Panc1 (cell line): ENCODE measurements around the gene RMND5A.

Source experiments
- POLR2AphosphoS5 ChIP-seq: IDR thresholded peaks from 2 replicates; pipeline ENCODE4 v1.6.1; 2012; ENCODE audit warnings: mild to moderate bottlenecking, low read depth, low read length, moderate library complexity
- REST ChIP-seq, 2 experiments: IDR thresholded peaks; 2 replicates each; pipeline ENCODE4 v1.6.1; 2011 to 2012; ENCODE audit warnings: low read depth in 2 of 2, control low read depth in 1 of 2, low read length in 1 of 2, mild to moderate bottlenecking in 1 of 2, moderate library complexity in 1 of 2; ENCODE audit not compliant: insufficient read depth in 1 of 2
- SIN3A ChIP-seq: IDR thresholded peaks from 2 replicates; pipeline ENCODE4 v1.6.1; 2012; ENCODE audit warnings: low read depth, mild to moderate bottlenecking, low read length, moderate library complexity, borderline replicate concordance; ENCODE audit not compliant: insufficient read depth
- TF ChIP-seq, protein P1 (sequence below): fragments of 450-650 bp; IDR thresholded peaks from 2 replicates; pipeline ENCODE4 v1.5.1; 2017; ENCODE audit warnings: mild to moderate bottlenecking

- TF ChIP-seq, protein P1, sequence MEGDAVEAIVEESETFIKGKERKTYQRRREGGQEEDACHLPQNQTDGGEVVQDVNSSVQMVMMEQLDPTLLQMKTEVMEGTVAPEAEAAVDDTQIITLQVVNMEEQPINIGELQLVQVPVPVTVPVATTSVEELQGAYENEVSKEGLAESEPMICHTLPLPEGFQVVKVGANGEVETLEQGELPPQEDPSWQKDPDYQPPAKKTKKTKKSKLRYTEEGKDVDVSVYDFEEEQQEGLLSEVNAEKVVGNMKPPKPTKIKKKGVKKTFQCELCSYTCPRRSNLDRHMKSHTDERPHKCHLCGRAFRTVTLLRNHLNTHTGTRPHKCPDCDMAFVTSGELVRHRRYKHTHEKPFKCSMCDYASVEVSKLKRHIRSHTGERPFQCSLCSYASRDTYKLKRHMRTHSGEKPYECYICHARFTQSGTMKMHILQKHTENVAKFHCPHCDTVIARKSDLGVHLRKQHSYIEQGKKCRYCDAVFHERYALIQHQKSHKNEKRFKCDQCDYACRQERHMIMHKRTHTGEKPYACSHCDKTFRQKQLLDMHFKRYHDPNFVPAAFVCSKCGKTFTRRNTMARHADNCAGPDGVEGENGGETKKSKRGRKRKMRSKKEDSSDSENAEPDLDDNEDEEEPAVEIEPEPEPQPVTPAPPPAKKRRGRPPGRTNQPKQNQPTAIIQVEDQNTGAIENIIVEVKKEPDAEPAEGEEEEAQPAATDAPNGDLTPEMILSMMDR: no peak
- TF ChIP-seq POLR2AphosphoS5 (no peak), SIN3A (no peak), REST (IDR thresholded peaks at IDR 0.05; ENCODE audit: insufficient read depth in 1 of 2, low read depth in 2 of 2, low read length in 1 of 2) (no peak)
Observed at GRCh38 chr2:86747711-86748639, 27.9 kb downstream of the RMND5A start.
